SK-N-SH (cell line): ENCODE data around the gene LHPP. TPM values are rescaled to one million over a fixed set of nuclear protein-coding genes. Genes with fewer than 3 reads are reported as not detected.

Experiments used
- CTCF ChIA-PET: fragments of 300-600, 350-600 bp; formaldehyde crosslinking; extraction: SDS; loops from one replicate; lab custom pipeline; 2021; lab: Yijun Ruan, JAX
- POLR2A ChIA-PET: fragments of 350-600 bp; sonication (Branson Sonifier 250); formaldehyde crosslinking; extraction: SDS; loops from one replicate; lab custom pipeline; 2020; ENCODE audit warnings: antibody characterized with exemption, inconsistent platforms; lab: Yijun Ruan, JAX
- DNase-seq: peaks from one replicate; pipeline ENCODE4 v3.0.0; 2012
- H2AFZ ChIP-seq: fragments of 200-600 bp; sonication (generic); 2 replicates; pipeline ENCODE4 v1.8.1; 2016; ENCODE audit warnings: antibody characterized with exemption, mild to moderate bottlenecking, low read depth
- H3F3A ChIP-seq: fragments of 200-600 bp; sonication (generic); replicated peaks from 2 replicates; pipeline ENCODE3; 2016; ENCODE audit warnings: antibody characterized with exemption, mild to moderate bottlenecking; ENCODE audit not compliant: insufficient read depth
- H3K27ac ChIP-seq, 2 experiments: fragments of 200-500 bp in 1 of 2; fragments of 200-600 bp in 1 of 2; sonication (Bioruptor generic) in 1 of 2; sonication (generic), shearing (Covaris generic) in 1 of 2; 2 replicates each; pipeline versions ENCODE4 v1.5.1 to v1.6.1; 2014 to 2016; ENCODE audit warnings: low read depth in 2 of 2, inconsistent platforms in 1 of 2, low read length in 1 of 2, mild to moderate bottlenecking in 1 of 2, mixed read lengths in 1 of 2
- H3K27me3 ChIP-seq: fragments of 200-600 bp; sonication (generic), shearing (Covaris generic); 2 replicates; pipeline ENCODE4 v1.6.1; 2016; ENCODE audit warnings: mixed run types; ENCODE audit not compliant: insufficient read depth
- H3K36me3 ChIP-seq, 2 experiments: fragments of 200-500 bp in 1 of 2; fragments of 200-600 bp in 1 of 2; sonication (Bioruptor generic) in 1 of 2; sonication (generic) in 1 of 2; replicated peaks in 1 of 2; 2 replicates each; pipeline versions ENCODE3 to v1.5.1; 2014 to 2016; ENCODE audit warnings: low read length in 1 of 2, mild to moderate bottlenecking in 1 of 2; ENCODE audit not compliant: insufficient read depth in 2 of 2, control insufficient read depth in 1 of 2
- H3K4me1 ChIP-seq, 2 experiments: fragments of 200-500 bp in 1 of 2; fragments of 200-600 bp in 1 of 2; sonication (Bioruptor generic) in 1 of 2; sonication (generic), shearing (Covaris generic) in 1 of 2; 2 replicates each; pipeline versions ENCODE4 v1.5.1 to v1.6.1; 2014 to 2016; ENCODE audit warnings: low read depth in 1 of 2, low read length in 1 of 2, mixed run types in 1 of 2; ENCODE audit not compliant: insufficient read depth in 2 of 2, control insufficient read depth in 1 of 2
- H3K4me2 ChIP-seq: fragments of 200-600 bp; sonication (generic), shearing (Covaris generic); 2 replicates; pipeline ENCODE4 v1.6.1; 2017; ENCODE audit warnings: mixed run types
- H3K4me3 ChIP-seq, 2 experiments: fragments of 200-500 bp in 1 of 2; fragments of 200-600 bp in 1 of 2; sonication (Bioruptor generic) in 1 of 2; sonication (generic), shearing (Covaris generic) in 1 of 2; 2 replicates each; pipeline versions ENCODE4 v1.5.1 to v1.8.1; 2014 to 2016; ENCODE audit warnings: low read depth in 2 of 2, inconsistent platforms in 1 of 2, low read length in 1 of 2, mild to moderate bottlenecking in 1 of 2, mixed read lengths in 1 of 2, moderate library complexity in 1 of 2
- H3K79me2 ChIP-seq: fragments of 200-600 bp; sonication (generic); 2 replicates; pipeline ENCODE4 v1.8.1; 2017; ENCODE audit warnings: mild to moderate bottlenecking; ENCODE audit not compliant: insufficient read depth
- H3K9ac ChIP-seq: fragments of 200-600 bp; sonication (generic); 2 replicates; pipeline ENCODE4 v1.6.1; 2017; ENCODE audit warnings: mixed run types
- H3K9me2 ChIP-seq: fragments of 200-600 bp; sonication (generic); 2 replicates; pipeline ENCODE4 v1.6.1; 2017; ENCODE audit warnings: mixed run types
- H3K9me3 ChIP-seq: fragments of 200-600 bp; sonication (generic); 2 replicates; pipeline ENCODE4 v1.6.1; 2017; ENCODE audit warnings: mixed run types, mild to moderate bottlenecking, moderate library complexity
- H4K20me1 ChIP-seq: fragments of 200-600 bp; sonication (generic); 2 replicates; pipeline ENCODE4 v1.6.1; 2017; ENCODE audit warnings: mild to moderate bottlenecking, mixed run types; ENCODE audit not compliant: insufficient read depth
- ELF1 ChIP-seq: IDR thresholded peaks from 2 replicates; pipeline ENCODE4 v1.4.0; 2012
- FOXM1 ChIP-seq: IDR thresholded peaks from 2 replicates; pipeline ENCODE4 v1.4.0; 2012; ENCODE audit warnings: low read depth, mild to moderate bottlenecking
- GABPA ChIP-seq: IDR thresholded peaks from 2 replicates; pipeline ENCODE4 v1.4.0; 2012; ENCODE audit warnings: low read depth, mild to moderate bottlenecking
- GATA2 ChIP-seq: sonication (generic); formaldehyde crosslinking; IDR thresholded peaks from 2 replicates; pipeline ENCODE4 v1.5.0; 2020; ENCODE audit warnings: mild to moderate bottlenecking, missing genetic modification reagents
- JUND ChIP-seq: IDR thresholded peaks from 2 replicates; pipeline ENCODE4 v1.4.0; 2012
- MEF2A ChIP-seq: IDR thresholded peaks from 2 replicates; pipeline ENCODE4 v1.4.0; 2012; ENCODE audit warnings: low read depth, borderline replicate concordance
- MXI1 ChIP-seq: IDR thresholded peaks from 2 replicates; pipeline ENCODE4 v1.6.1; 2012; ENCODE audit warnings: mild to moderate bottlenecking, low read depth, low read length, improper control_type of control experiment
- RCOR1 ChIP-seq: fragments of 150-350 bp; IDR thresholded peaks from 2 replicates; pipeline ENCODE4 v1.6.1; 2017; ENCODE audit warnings: antibody characterized with exemption, low read length
- RXRA ChIP-seq: IDR thresholded peaks from 2 replicates; pipeline ENCODE4 v1.4.0; 2012; ENCODE audit warnings: low read depth, mild to moderate bottlenecking, borderline replicate concordance
- WGBS: methylation state at CpG from one replicate; pipeline ENCODE4 v1.1.6; 2017; ENCODE audit warnings: low lambda C conversion rate; 5-methylcytosine and 5-hydroxymethylcytosine counted together
- polyA plus RNA-seq, 3 experiments: library from polyadenylated mRNA; depleted of rRNA; stranded (reverse); fragments of >200 nt; gene quantifications; 2 replicates each; pipeline ENCODE4 v1.2.3, GENCODE V29; 2012
- TF ChIP-seq, protein P1 (sequence below): IDR thresholded peaks from 2 replicates; pipeline ENCODE4 v1.4.0; 2012; ENCODE audit warnings: low read depth
- TF ChIP-seq, protein P2 (sequence below): fragments of 200-600 bp; sonication (generic); IDR thresholded peaks from 2 replicates; pipeline ENCODE4 v1.6.1; 2017; ENCODE audit warnings: antibody characterized with exemption, mild to moderate bottlenecking, moderate library complexity
- TF ChIP-seq, protein P3 (sequence below): fragments of 150-350 bp; IDR thresholded peaks from 2 replicates; pipeline ENCODE4 v1.6.1; 2016; ENCODE audit warnings: mild to moderate bottlenecking, low read depth, low read length
- TF ChIP-seq, protein P4 (sequence below): IDR thresholded peaks from 2 replicates; pipeline ENCODE4 v1.4.0; 2012; ENCODE audit warnings: low read depth, borderline replicate concordance

The LHPP gene
- polyA plus RNA-seq, 1 of the 3 experiments (the other 2 are of a cell fraction), result 29.8 TPM

DNA sequence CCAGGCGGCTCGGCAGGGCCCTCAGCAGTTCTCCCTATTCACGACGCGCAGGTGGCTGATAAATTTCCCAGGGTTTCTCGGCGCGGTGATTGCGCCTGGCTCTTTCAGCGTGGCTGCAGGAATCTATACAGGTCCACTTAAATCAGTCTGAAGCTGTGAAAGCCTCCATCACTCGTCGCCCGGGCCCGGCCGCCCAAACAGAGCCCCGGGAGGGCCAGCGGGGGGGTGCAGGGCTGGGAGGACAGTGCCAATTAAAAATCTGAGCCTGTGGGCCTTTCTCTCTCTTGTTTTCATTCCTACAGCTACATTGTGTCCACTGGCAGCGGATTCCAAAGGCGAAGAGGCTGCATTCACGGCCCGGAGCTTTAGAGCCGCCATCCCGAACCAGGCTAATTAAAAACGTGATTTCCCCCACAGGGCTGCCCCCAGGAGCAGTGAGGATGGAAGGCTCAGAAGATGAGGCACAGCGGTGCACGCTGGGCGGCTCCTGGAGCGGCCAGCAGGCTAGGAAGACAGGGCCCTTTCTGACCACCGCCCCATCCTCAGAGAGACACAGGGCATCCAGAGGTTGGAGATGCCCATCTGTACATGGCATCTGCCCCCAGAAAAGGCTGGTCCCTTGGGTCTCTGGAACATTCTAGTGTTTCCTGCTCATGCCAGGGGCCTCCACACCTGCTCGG, 181.8 kb downstream of the LHPP start:
- Histone ChIP-seq H3K9me3 (no peaks in the 10 kb centered on the region), H3F3A (peaks cover 1% of the 10 kb centered on the region), H3K9ac (no peak overlapping the region), H3K36me3 (no peaks in the 10 kb centered on the region), H3K27ac (no peak overlapping the region; a peak in 1 of 4 replicates), H3K79me2 (peaks cover 7% of the 10 kb centered on the region; the same call in 1 of the 2 replicates), H3K4me2 (no peak overlapping the region), H4K20me1 (no peaks in the 10 kb centered on the region; the same call in 1 of the 2 replicates), H3K4me1 (peaks cover 15 to 70% of the 10 kb centered on the region in 2 experiments), H3K27me3 (no peaks in the 10 kb centered on the region), H3K4me3 (no peak overlapping the region), H3K9me2 (no peaks in the 10 kb centered on the region), H2AFZ (no peak overlapping the region)
- TF ChIP-seq MEF2A, result no peak
- no peak for TF ChIP-seq RCOR1
- TF ChIP-seq, protein P1, sequence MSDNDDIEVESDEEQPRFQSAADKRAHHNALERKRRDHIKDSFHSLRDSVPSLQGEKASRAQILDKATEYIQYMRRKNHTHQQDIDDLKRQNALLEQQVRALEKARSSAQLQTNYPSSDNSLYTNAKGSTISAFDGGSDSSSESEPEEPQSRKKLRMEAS, result no peak
- TF ChIP-seq, protein P2, sequence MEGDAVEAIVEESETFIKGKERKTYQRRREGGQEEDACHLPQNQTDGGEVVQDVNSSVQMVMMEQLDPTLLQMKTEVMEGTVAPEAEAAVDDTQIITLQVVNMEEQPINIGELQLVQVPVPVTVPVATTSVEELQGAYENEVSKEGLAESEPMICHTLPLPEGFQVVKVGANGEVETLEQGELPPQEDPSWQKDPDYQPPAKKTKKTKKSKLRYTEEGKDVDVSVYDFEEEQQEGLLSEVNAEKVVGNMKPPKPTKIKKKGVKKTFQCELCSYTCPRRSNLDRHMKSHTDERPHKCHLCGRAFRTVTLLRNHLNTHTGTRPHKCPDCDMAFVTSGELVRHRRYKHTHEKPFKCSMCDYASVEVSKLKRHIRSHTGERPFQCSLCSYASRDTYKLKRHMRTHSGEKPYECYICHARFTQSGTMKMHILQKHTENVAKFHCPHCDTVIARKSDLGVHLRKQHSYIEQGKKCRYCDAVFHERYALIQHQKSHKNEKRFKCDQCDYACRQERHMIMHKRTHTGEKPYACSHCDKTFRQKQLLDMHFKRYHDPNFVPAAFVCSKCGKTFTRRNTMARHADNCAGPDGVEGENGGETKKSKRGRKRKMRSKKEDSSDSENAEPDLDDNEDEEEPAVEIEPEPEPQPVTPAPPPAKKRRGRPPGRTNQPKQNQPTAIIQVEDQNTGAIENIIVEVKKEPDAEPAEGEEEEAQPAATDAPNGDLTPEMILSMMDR, result no peak
- no peak for TF ChIP-seq JUND
- TF ChIP-seq GABPA, result no peak
- TF ChIP-seq, protein P3, sequence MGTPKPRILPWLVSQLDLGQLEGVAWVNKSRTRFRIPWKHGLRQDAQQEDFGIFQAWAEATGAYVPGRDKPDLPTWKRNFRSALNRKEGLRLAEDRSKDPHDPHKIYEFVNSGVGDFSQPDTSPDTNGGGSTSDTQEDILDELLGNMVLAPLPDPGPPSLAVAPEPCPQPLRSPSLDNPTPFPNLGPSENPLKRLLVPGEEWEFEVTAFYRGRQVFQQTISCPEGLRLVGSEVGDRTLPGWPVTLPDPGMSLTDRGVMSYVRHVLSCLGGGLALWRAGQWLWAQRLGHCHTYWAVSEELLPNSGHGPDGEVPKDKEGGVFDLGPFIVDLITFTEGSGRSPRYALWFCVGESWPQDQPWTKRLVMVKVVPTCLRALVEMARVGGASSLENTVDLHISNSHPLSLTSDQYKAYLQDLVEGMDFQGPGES, result no peak
- no peak for TF ChIP-seq FOXM1
- no peak for TF ChIP-seq ELF1
- no peak for TF ChIP-seq RXRA
- no peak for DNase-seq
- POLR2A ChIA-PET, result no interaction called here
- 96% methylated on average over 22 of the region's 30 CpGs for WGBS
- CTCF ChIA-PET, result interaction anchor here (0.9 to 4.1 kb wide), 2 partner anchors 24 to 98 kb away, joined by 3 to 13 read pairs; no protein-coding TSS in a partner anchor

DNA sequence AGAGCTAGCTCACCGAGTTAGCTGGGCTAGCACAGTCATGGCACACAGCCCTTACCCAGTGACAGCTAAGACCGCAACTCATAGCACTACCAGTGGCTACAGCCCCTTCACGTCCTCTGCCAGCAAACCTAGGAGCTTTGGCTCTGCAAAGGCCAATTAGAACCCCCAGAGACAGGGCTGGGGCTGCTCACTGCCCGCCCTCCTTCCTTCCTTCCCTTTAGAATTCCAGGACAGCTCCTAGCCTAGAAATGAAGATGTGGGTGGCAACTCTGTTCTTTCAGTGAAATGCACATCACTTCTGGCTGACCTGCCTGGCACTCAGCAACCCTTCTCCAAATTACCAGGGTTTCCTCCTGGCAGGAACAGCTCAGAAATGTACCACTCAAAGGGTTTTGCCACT, 182.6 kb downstream of the LHPP start:
- Histone ChIP-seq H3K4me1 (peaks cover 23 to 78% of the 10 kb centered on the region in 2 experiments), H2AFZ (no peak overlapping the region), H3K9ac (no peak overlapping the region), H3K79me2 (peaks cover 7% of the 10 kb centered on the region; the same call in 1 of the 2 replicates), H3K27me3 (no peaks in the 10 kb centered on the region), H3K9me3 (no peaks in the 10 kb centered on the region), H3K9me2 (no peaks in the 10 kb centered on the region), H3K27ac (no peak overlapping the region; a peak in 1 of 4 replicates), H3K36me3 (no peaks in the 10 kb centered on the region), H3F3A (peaks cover 4% of the 10 kb centered on the region), H4K20me1 (no peaks in the 10 kb centered on the region; the same call in 1 of the 2 replicates), H3K4me2 (no peak overlapping the region), H3K4me3 (no peak overlapping the region)
- ChIA-PET CTCF (interaction anchor here (1.0 to 4.1 kb wide), 2 partner anchors 97 to 103 kb away, joined by 4 to 13 read pairs; no protein-coding TSS in a partner anchor), POLR2A (no interaction called here)
- DNase-seq, result no peak
- TF ChIP-seq MXI1 (no peak), GATA2 (CRISPR knock-in tag) (no peak), JUND (no peak)
- TF ChIP-seq, protein P4, sequence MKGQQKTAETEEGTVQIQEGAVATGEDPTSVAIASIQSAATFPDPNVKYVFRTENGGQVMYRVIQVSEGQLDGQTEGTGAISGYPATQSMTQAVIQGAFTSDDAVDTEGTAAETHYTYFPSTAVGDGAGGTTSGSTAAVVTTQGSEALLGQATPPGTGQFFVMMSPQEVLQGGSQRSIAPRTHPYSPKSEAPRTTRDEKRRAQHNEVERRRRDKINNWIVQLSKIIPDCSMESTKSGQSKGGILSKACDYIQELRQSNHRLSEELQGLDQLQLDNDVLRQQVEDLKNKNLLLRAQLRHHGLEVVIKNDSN, result no peak
- WGBS, result 94% methylated on average over 4 of the region's 4 CpGs
